Measurements from ENCODE around the gene MBD3L2B.

Gene MBD3L2B

DNA sequence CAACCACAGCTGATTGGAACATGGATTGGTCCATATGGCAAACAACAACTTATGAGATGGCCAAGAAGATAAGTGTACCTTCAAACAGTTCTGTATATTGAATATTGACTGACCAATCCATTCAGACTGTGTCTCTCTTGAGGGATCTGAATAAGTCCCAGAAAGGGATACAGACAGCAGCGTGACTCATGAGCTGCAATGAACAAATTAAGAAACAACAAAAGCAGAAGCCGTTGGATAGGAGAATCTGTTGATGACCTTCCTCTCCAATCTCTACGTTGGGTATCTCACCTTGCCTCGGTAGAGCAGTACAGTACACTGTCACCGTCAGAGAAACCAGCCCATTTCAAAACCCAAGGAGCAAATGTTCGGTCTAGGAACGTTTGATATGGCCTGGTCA is 21.3 kb downstream of the MBD3L2B start:
- TF ChIP-seq FOXP2 (optimal IDR thresholded peaks at IDR 0.05; ENCODE audit: borderline replicate concordance, extremely low read depth, extremely low read length, insufficient read depth) (no peak), REST (IDR thresholded peaks at IDR 0.05; ENCODE audit: insufficient read depth in 1 of 2, low read depth in 2 of 2, low read length in 2 of 2) (no peak), TAF1 (IDR thresholded peaks at IDR 0.05; ENCODE audit: borderline replicate concordance, insufficient read depth, low read length) (no peak), SIN3A (IDR thresholded peaks at IDR 0.05; ENCODE audit: borderline replicate concordance, insufficient read depth, low read length) (no peak), POLR2AphosphoS5 (IDR thresholded peaks at IDR 0.05; ENCODE audit: low read depth, low read length) (no peak)

DNA sequence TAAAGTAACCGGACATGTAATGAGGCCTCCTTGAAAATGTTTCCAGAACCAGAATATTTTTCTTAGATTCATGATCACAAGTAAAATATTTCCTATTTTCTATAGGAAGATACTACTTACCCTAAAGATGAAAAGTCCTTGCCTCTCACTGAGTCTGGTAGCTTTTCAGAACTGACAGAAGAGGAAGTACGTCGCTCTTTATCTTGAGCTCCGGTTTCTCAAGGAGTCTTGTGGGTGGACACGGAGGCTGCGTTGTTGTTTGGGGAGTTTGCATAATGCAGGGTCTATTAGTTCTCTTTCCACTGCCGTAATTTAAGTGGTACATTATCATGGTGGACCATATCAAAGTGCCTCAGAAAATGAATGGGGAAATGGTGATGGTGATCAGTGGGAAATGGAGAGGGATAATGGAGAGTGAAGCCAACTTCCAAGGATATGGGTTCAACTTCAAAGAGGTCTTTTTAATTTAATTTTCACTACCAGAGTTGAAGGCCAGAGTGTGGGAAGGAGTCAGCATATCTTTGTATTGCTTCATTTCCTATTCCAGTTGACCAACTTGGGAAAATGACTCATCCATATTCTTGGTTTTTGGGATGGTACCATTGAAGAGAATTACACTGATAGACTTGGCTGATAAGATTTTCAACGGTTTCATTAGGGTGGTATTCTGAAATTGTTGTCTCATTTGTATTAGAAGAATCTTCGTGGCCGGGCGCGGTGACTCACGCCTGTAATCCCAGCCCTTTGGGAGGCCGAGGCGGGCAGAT is 23.4 kb downstream of the MBD3L2B start:
- TF ChIP-seq SIN3A (IDR thresholded peaks at IDR 0.05; ENCODE audit: borderline replicate concordance, insufficient read depth, low read length) (no peak), POLR2AphosphoS5 (IDR thresholded peaks at IDR 0.05; ENCODE audit: low read depth, low read length) (no peak), TAF1 (IDR thresholded peaks at IDR 0.05; ENCODE audit: borderline replicate concordance, insufficient read depth, low read length) (no peak), REST (IDR thresholded peaks at IDR 0.05; ENCODE audit: insufficient read depth in 1 of 2, low read depth in 2 of 2, low read length in 2 of 2) (no peak)

- no peak for TF ChIP-seq SIN3A (IDR thresholded peaks at IDR 0.05; ENCODE audit: borderline replicate concordance, insufficient read depth, low read length)
- no peak for TF ChIP-seq REST (IDR thresholded peaks at IDR 0.05; ENCODE audit: insufficient read depth in 1 of 2, low read depth in 2 of 2, low read length in 2 of 2)
- no peak for TF ChIP-seq POLR2AphosphoS5 (IDR thresholded peaks at IDR 0.05; ENCODE audit: low read depth, low read length)
- TF ChIP-seq FOXP2 (optimal IDR thresholded peaks at IDR 0.05; ENCODE audit: borderline replicate concordance, extremely low read depth, extremely low read length, insufficient read depth) = no peak
- no peak for TF ChIP-seq TAF1 (IDR thresholded peaks at IDR 0.05; ENCODE audit: borderline replicate concordance, insufficient read depth, low read length)
Measured at GRCh38 chr19:6996810-6997209, 24.4 kb downstream of the MBD3L2B start.

DNA sequence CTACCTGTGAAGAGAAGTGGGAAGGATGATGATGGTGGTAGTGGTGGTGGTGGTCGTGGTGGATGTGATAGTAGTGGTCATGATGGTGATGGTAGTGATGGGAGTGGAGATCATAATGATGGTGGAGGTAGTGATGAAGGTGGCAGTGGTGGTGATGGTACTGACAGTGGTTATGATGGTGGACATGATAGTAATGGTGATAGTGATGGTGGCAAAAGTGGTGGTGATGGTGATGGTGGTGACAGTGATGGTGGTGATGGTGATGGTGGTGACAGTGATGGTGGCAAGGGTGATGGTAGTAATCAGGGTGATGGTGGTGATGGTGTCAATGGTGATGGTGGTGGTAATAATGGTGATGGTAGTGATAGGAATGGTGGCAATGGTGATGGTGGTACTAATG is 26.2 kb downstream of the MBD3L2B start:
- TF ChIP-seq REST (IDR thresholded peaks at IDR 0.05; ENCODE audit: insufficient read depth in 1 of 2, low read depth in 2 of 2, low read length in 2 of 2) (no peak), SIN3A (IDR thresholded peaks at IDR 0.05; ENCODE audit: borderline replicate concordance, insufficient read depth, low read length) (no peak), FOXP2 (optimal IDR thresholded peaks at IDR 0.05; ENCODE audit: borderline replicate concordance, extremely low read depth, extremely low read length, insufficient read depth) (no peak), TAF1 (IDR thresholded peaks at IDR 0.05; ENCODE audit: borderline replicate concordance, insufficient read depth, low read length) (no peak), POLR2AphosphoS5 (IDR thresholded peaks at IDR 0.05; ENCODE audit: low read depth, low read length) (no peak)
